Keratinocyte (primary cell): ENCODE results near the gene CAMK2D. TPM values are rescaled to one million over a fixed set of nuclear protein-coding genes. Genes with fewer than 3 reads are reported as not detected.

Source experiments
- DNase-seq: peaks from one replicate; pipeline ENCODE4 v3.0.0-alpha.2; 2011; ENCODE audit warnings: low read depth, missing footprints, low spot score
- FAIRE-seq: peaks from 2 replicates; lab custom pipeline; 2011; peaks lifted over from hg19 to GRCh38; lab: Jason Lieb, UNC
- H2AFZ ChIP-seq: 2 replicates; pipeline ENCODE4 v1.6.0; 2012; ENCODE audit warnings: low read length, control low read depth, inconsistent platforms; ENCODE audit not compliant: control insufficient read depth
- H3K27ac ChIP-seq: 2 replicates; pipeline ENCODE4 v1.5.1; 2011; ENCODE audit warnings: low read length; ENCODE audit not compliant: control insufficient read depth, insufficient read depth
- H3K27me3 ChIP-seq: 3 replicates; pipeline ENCODE4 v1.6.0; 2011; ENCODE audit warnings: low read length; ENCODE audit not compliant: control insufficient read depth, insufficient read depth; ENCODE audit errors: extremely low read depth
- H3K36me3 ChIP-seq, 2 experiments: 2 replicates in 1 of 2; 3 replicates in 1 of 2; pipeline ENCODE4 v1.5.1; 2011; ENCODE audit warnings: low read length in 2 of 2, mild to moderate bottlenecking in 1 of 2; ENCODE audit not compliant: control insufficient read depth in 2 of 2, insufficient read depth in 2 of 2; ENCODE audit errors: extremely low read depth in 1 of 2
- H3K4me1 ChIP-seq: 3 replicates; pipeline ENCODE4 v1.5.1; 2011; ENCODE audit warnings: low read length; ENCODE audit not compliant: control insufficient read depth, insufficient read depth; ENCODE audit errors: extremely low read depth
- H3K4me2 ChIP-seq: 3 replicates; pipeline ENCODE4 v1.6.0; 2011; ENCODE audit warnings: low read depth, low read length; ENCODE audit not compliant: control insufficient read depth, insufficient read depth; ENCODE audit errors: extremely low read depth
- H3K4me3 ChIP-seq, 3 experiments: fragments of 200-600 bp in 1 of 3; sonication (generic) in 1 of 3; 2 replicates in 2 of 3; 3 replicates in 1 of 3; pipeline ENCODE4 v1.5.1; 2011 to 2016; ENCODE audit warnings: low read length in 3 of 3, mild to moderate bottlenecking in 3 of 3, control low read depth in 2 of 3, inconsistent platforms in 1 of 3, low read depth in 1 of 3, mixed read lengths in 1 of 3, mixed run types in 1 of 3, moderate library complexity in 1 of 3; ENCODE audit not compliant: control insufficient read depth in 2 of 3, insufficient read depth in 2 of 3; ENCODE audit errors: extremely low read depth in 1 of 3
- H3K79me2 ChIP-seq: 2 replicates; pipeline ENCODE4 v1.6.0; 2012; ENCODE audit warnings: low read length; ENCODE audit not compliant: control insufficient read depth, insufficient read depth
- H3K9ac ChIP-seq: 3 replicates; pipeline ENCODE4 v1.6.0; 2011; ENCODE audit warnings: low read length; ENCODE audit not compliant: control insufficient read depth, insufficient read depth; ENCODE audit errors: extremely low read depth
- H3K9me1 ChIP-seq: 3 replicates; pipeline ENCODE4 v1.6.0; 2011; ENCODE audit warnings: low read length; ENCODE audit not compliant: control insufficient read depth, insufficient read depth; ENCODE audit errors: extremely low read depth
- H3K9me3 ChIP-seq: 2 replicates; pipeline ENCODE4 v1.5.1; 2012; ENCODE audit warnings: low read depth, low read length; ENCODE audit not compliant: control insufficient read depth
- H4K20me1 ChIP-seq: 3 replicates; pipeline ENCODE4 v1.6.0; 2011; ENCODE audit warnings: low read length; ENCODE audit not compliant: control insufficient read depth, insufficient read depth; ENCODE audit errors: extremely low read depth
- EZH2 ChIP-seq: IDR thresholded peaks from one replicate; pipeline ENCODE4 v1.6.1; 2012; ENCODE audit warnings: inconsistent platforms, mild to moderate bottlenecking, low read length, moderate library complexity
- dilution Hi-C: fragments of 300-500 bp; cut with MboI; formaldehyde crosslinking; loops from one replicate; pipeline ENCODE4 v1.7.0; 2020; ENCODE audit warnings: low sequenced_read_pairs; ENCODE audit not compliant: extremely low pct_ligation_motif_present
- polyA plus RNA-seq, 5 experiments: library from polyadenylated mRNA; depleted of rRNA in 3 of 5; stranded (reverse) in 3 of 5; stranded (forward) in 1 of 5; unstranded in 1 of 5; fragments of >200 nt; gene quantifications; 1 replicate in 1 of 5; 2 replicates in 3 of 5; 3 replicates in 1 of 5; pipeline versions ENCODE4 v1.2.1 to v1.2.3, GENCODE V29; 2011 to 2012; ENCODE audit warnings: missing spikeins in 2 of 5, low read depth in 1 of 5, low replicate concordance in 1 of 5
- TF ChIP-seq, protein P1 (sequence below), 3 experiments: IDR thresholded peaks in 1 of 3; conservative IDR thresholded peaks in 1 of 3; optimal IDR thresholded peaks in 1 of 3; 2 replicates in 2 of 3; 3 replicates in 1 of 3; pipeline versions ENCODE3 to v1.5.1; 2011; ENCODE audit warnings: low read length in 3 of 3, mild to moderate bottlenecking in 3 of 3, moderate library complexity in 2 of 3, control low read depth in 1 of 3, inconsistent platforms in 1 of 3; ENCODE audit not compliant: insufficient read depth in 2 of 3; ENCODE audit errors: extremely low read depth in 1 of 3

CAMK2D gene
- polyA plus RNA-seq, 1 donor (not counting 4 experiments of a cell fraction or from before 2014, with no cell fraction given), result 18.8 TPM

- dilution Hi-C loops, result no loop called here
- Histone ChIP-seq H3K79me2 (no peaks in the 10 kb centered on the region), H3K4me3 (no peak overlapping the region), H3K4me1 (no peaks in the 10 kb centered on the region), H3K4me2 (no peak overlapping the region), H3K9ac (no peak overlapping the region), H3K27me3 (no peaks in the 10 kb centered on the region), H3K36me3 (no peaks in the 10 kb centered on the region), H3K9me3 (no peaks in the 10 kb centered on the region), H3K27ac (no peak overlapping the region), H3K9me1 (no peaks in the 10 kb centered on the region), H4K20me1 (no peaks in the 10 kb centered on the region), H2AFZ (no peak overlapping the region)
- TF ChIP-seq, protein P1, sequence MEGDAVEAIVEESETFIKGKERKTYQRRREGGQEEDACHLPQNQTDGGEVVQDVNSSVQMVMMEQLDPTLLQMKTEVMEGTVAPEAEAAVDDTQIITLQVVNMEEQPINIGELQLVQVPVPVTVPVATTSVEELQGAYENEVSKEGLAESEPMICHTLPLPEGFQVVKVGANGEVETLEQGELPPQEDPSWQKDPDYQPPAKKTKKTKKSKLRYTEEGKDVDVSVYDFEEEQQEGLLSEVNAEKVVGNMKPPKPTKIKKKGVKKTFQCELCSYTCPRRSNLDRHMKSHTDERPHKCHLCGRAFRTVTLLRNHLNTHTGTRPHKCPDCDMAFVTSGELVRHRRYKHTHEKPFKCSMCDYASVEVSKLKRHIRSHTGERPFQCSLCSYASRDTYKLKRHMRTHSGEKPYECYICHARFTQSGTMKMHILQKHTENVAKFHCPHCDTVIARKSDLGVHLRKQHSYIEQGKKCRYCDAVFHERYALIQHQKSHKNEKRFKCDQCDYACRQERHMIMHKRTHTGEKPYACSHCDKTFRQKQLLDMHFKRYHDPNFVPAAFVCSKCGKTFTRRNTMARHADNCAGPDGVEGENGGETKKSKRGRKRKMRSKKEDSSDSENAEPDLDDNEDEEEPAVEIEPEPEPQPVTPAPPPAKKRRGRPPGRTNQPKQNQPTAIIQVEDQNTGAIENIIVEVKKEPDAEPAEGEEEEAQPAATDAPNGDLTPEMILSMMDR (optimal IDR thresholded peaks at IDR 0.05 in 1 of 3, IDR thresholded peaks at IDR 0.05 in 1 of 3, conservative IDR thresholded peaks at IDR 0.05 in 1 of 3; ENCODE audit: extremely low read depth in 1 of 3, insufficient read depth in 2 of 3, low read length in 3 of 3), result no peak
- DNase-seq (no peak), FAIRE-seq (no peak)
These were observed 142.0 kb downstream of the CAMK2D start for GRCh38 chr4:113619526-113619925.

GRCh38 chr4:113618205-113618604 lies 143.3 kb downstream of the CAMK2D start:
- no peak for TF ChIP-seq EZH2
- TF ChIP-seq, protein P1 (optimal IDR thresholded peaks at IDR 0.05 in 1 of 3, IDR thresholded peaks at IDR 0.05 in 1 of 3, conservative IDR thresholded peaks at IDR 0.05 in 1 of 3; ENCODE audit: extremely low read depth in 1 of 3, insufficient read depth in 2 of 3, low read length in 3 of 3), result no peak
- H3K27ac ChIP-seq, result no peak overlapping the region
- dilution Hi-C loops, result no loop called here

More at GRCh38 chr4:113618205-113618604, 143.3 kb downstream of the CAMK2D start:
- DNase-seq (no peak), FAIRE-seq (no peak)
- Histone ChIP-seq H3K79me2 (no peaks in the 10 kb centered on the region), H2AFZ (no peak overlapping the region), H3K9me3 (no peaks in the 10 kb centered on the region), H3K9ac (no peak overlapping the region), H3K27me3 (no peaks in the 10 kb centered on the region), H3K4me2 (no peak overlapping the region), H3K36me3 (no peaks in the 10 kb centered on the region), H3K4me1 (no peaks in the 10 kb centered on the region), H4K20me1 (no peaks in the 10 kb centered on the region), H3K4me3 (no peak overlapping the region), H3K9me1 (no peaks in the 10 kb centered on the region)
